CD14-positive monocyte (primary cell): ENCODE results near the gene SUCLG2. TPM values are rescaled to one million over a fixed set of nuclear protein-coding genes. Genes with fewer than 3 reads are reported as not detected.

Experiments
- DNase-seq, 3 donors: peaks; one replicate each; pipeline ENCODE4 v3.0.0-alpha.2; 2011 to 2022
- H2AFZ ChIP-seq: 2 replicates; pipeline ENCODE4 v1.6.0; 2012; ENCODE audit warnings: mild to moderate bottlenecking, low read depth, low read length, inconsistent platforms; ENCODE audit not compliant: insufficient read depth, poor library complexity, severe bottlenecking
- H3K27ac ChIP-seq, 2 donors: 1 replicate in 1 of 2; 2 replicates in 1 of 2; pipeline ENCODE4 v1.5.1; 2012 to 2013; ENCODE audit warnings: low read length in 2 of 2, control low read depth in 1 of 2, inconsistent platforms in 1 of 2, low read depth in 1 of 2, mild to moderate bottlenecking in 1 of 2
- H3K27me3 ChIP-seq, 2 donors: one replicate each; pipeline versions ENCODE4 v1.6.0 to v1.6.1; 2011 to 2013; ENCODE audit warnings: low read length in 2 of 2; ENCODE audit not compliant: control insufficient read depth in 2 of 2, insufficient read depth in 2 of 2
- H3K36me3 ChIP-seq, 2 donors: replicated peaks in 1 of 2; 1 replicate in 1 of 2; 2 replicates in 1 of 2; pipeline versions ENCODE4 v1.5.1 to v1.6.1; 2012 to 2013; ENCODE audit warnings: low read length in 2 of 2, control low read depth in 1 of 2, inconsistent platforms in 1 of 2, mild to moderate bottlenecking in 1 of 2; ENCODE audit not compliant: insufficient read depth in 2 of 2, control insufficient read depth in 1 of 2
- H3K4me1 ChIP-seq, 2 donors: 1 replicate in 1 of 2; 2 replicates in 1 of 2; pipeline versions ENCODE4 v1.5.1 to v1.6.1; 2012 to 2013; ENCODE audit warnings: low read length in 2 of 2, control low read depth in 1 of 2, inconsistent platforms in 1 of 2, mild to moderate bottlenecking in 1 of 2, moderate library complexity in 1 of 2; ENCODE audit not compliant: insufficient read depth in 2 of 2, control insufficient read depth in 1 of 2
- H3K4me2 ChIP-seq: replicated peaks from 2 replicates; pipeline ENCODE3; 2012; ENCODE audit warnings: low read length, moderate library complexity, mild to moderate bottlenecking; ENCODE audit not compliant: poor library complexity, severe bottlenecking; ENCODE audit errors: extremely low read depth
- H3K4me3 ChIP-seq, 3 experiments: fragments of 200-600 bp in 1 of 3; sonication (generic) in 1 of 3; replicated peaks in 1 of 3; 1 replicate in 2 of 3; 2 replicates in 1 of 3; pipeline ENCODE4 v1.5.1; 2011 to 2013; ENCODE audit warnings: low read length in 3 of 3, mild to moderate bottlenecking in 3 of 3, control low read depth in 2 of 3, low read depth in 2 of 3, inconsistent platforms in 1 of 3, moderate library complexity in 1 of 3
- H3K79me2 ChIP-seq: 2 replicates; pipeline ENCODE4 v1.6.0; 2012; ENCODE audit warnings: mild to moderate bottlenecking, control low read depth, inconsistent platforms, low read length, moderate library complexity; ENCODE audit not compliant: insufficient read depth
- H3K9ac ChIP-seq: 2 replicates; pipeline ENCODE4 v1.6.0; 2017; ENCODE audit warnings: low read length, mild to moderate bottlenecking; ENCODE audit not compliant: insufficient read depth, poor library complexity, severe bottlenecking
- H3K9me3 ChIP-seq, 2 donors: replicated peaks in 1 of 2; 1 replicate in 1 of 2; 2 replicates in 1 of 2; pipeline versions ENCODE4 v1.5.1 to v1.6.1; 2012 to 2013; ENCODE audit warnings: low read length in 2 of 2, control low read depth in 1 of 2; ENCODE audit not compliant: control insufficient read depth in 1 of 2, insufficient read depth in 1 of 2
- H4K20me1 ChIP-seq: 2 replicates; pipeline ENCODE4 v1.6.0; 2012; ENCODE audit warnings: mild to moderate bottlenecking, low read length, control low read depth, moderate library complexity; ENCODE audit not compliant: insufficient read depth
- H3K27ac Mint-ChIP-seq, 7 donors: one replicate each; pipeline ENCODE4 v1.8.0; 2020; ENCODE audit warnings: mild to moderate bottlenecking in 7 of 7, mixed read lengths in 7 of 7, moderate library complexity in 6 of 7, inconsistent platforms in 2 of 7
- H3K27me3 Mint-ChIP-seq, 3 donors: one replicate each; pipeline ENCODE4 v1.8.0; 2021 to 2022; ENCODE audit warnings: low read depth in 3 of 3, mild to moderate bottlenecking in 3 of 3, mixed read lengths in 3 of 3, moderate library complexity in 3 of 3, inconsistent platforms in 1 of 3
- H3K36me3 Mint-ChIP-seq, 2 donors: one replicate each; pipeline ENCODE4 v1.8.0; 2020; ENCODE audit warnings: mixed read lengths in 2 of 2, inconsistent platforms in 1 of 2, mild to moderate bottlenecking in 1 of 2
- H3K4me1 Mint-ChIP-seq: one replicate; pipeline ENCODE4 v1.8.0; 2020; ENCODE audit warnings: mild to moderate bottlenecking, mixed read lengths
- H3K4me3 Mint-ChIP-seq, 2 donors: one replicate each; pipeline ENCODE4 v1.8.0; 2020; ENCODE audit warnings: mild to moderate bottlenecking in 2 of 2, mixed read lengths in 2 of 2, moderate library complexity in 1 of 2
- H3K9me3 Mint-ChIP-seq, 7 donors: one replicate each; pipeline ENCODE4 v1.8.0; 2020 to 2022; ENCODE audit warnings: mixed read lengths in 7 of 7, mild to moderate bottlenecking in 6 of 7, moderate library complexity in 6 of 7, inconsistent platforms in 2 of 7
- WGBS: methylation state at CpG from one replicate; pipeline ENCODE4 v1.1.5; 2013; ENCODE audit warnings: missing lambda C conversion rate; ENCODE audit not compliant: insufficient coverage; 5-methylcytosine and 5-hydroxymethylcytosine counted together
- intact Hi-C, 2 donors: fragments of 100-400 bp; cut with micrococcal nuclease; formaldehyde crosslinking; loops; one replicate each; pipeline versions ENCODE4 v1.15.0 to v1.15.1; 2023
- polyA plus RNA-seq, 3 donors: library from polyadenylated mRNA; depleted of rRNA in 1 of 3; unstranded in 2 of 3; stranded (reverse) in 1 of 3; fragments of 300-500 nt in 2 of 3; fragments of >200 nt in 1 of 3; fragmentation: Illumina TruSeq in 2 of 3; gene quantifications; 1 replicate in 2 of 3; 2 replicates in 1 of 3; pipeline ENCODE4 v1.2.3, GENCODE V29; 2012 to 2021
- TF ChIP-seq, protein P1 (sequence below): fragments of 200-600 bp; IDR thresholded peaks from one replicate; pipeline ENCODE4 v1.8.0; 2022; ENCODE audit warnings: antibody characterized with exemption, mild to moderate bottlenecking

SUCLG2 gene
- polyA plus RNA-seq, 3 donors: 10.8 to 37.5 (median 32.9) TPM

DNA sequence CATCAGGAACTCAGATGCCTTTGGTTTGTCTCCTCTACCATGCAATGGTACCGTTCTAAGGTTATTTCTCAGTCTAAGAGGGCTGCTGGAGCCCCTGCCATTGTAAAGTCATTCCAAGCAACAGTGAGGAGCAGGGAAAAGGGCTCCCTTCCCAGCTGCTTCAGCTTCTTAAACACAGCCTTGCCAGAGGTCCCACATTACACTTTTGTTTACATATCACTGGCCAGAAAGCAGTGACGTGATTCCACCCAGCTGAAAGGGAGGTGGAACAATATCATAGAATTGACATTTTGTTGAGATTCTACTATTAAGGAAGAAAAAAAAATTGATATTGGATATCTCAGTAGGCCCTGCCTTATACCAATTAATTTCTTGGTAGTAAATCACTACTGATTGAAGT lies 194.6 kb downstream of the SUCLG2 start:
- H3K27ac ChIP-seq: no peak overlapping the region
- H3K9ac ChIP-seq: no peak overlapping the region
- H3K4me1 Mint-ChIP-seq: no peaks in the 10 kb centered on the region
- H3K27me3 ChIP-seq: no peaks in the 10 kb centered on the region
- no peaks in the 10 kb centered on the region for H4K20me1 ChIP-seq
- H3K27ac Mint-ChIP-seq: no peak overlapping the region
- no peaks in the 10 kb centered on the region for H3K79me2 ChIP-seq
- H3K36me3 Mint-ChIP-seq: peaks cover 5 to 8% of the 10 kb centered on the region in 2 donors
- peaks cover 0 to 4% (median 2%) of the 10 kb centered on the region in 3 donors for H3K27me3 Mint-ChIP-seq
- no peaks in the 10 kb centered on the region for H3K4me1 ChIP-seq
- no peak overlapping the region for H2AFZ ChIP-seq
- intact Hi-C loops: no loop called here
- no peak overlapping the region for H3K4me3 Mint-ChIP-seq
- H3K4me3 ChIP-seq: no peak overlapping the region
- no peak for DNase-seq
- no CpG with 5 or more reads among the region's 2 CpGs for WGBS
- TF ChIP-seq, protein P1, sequence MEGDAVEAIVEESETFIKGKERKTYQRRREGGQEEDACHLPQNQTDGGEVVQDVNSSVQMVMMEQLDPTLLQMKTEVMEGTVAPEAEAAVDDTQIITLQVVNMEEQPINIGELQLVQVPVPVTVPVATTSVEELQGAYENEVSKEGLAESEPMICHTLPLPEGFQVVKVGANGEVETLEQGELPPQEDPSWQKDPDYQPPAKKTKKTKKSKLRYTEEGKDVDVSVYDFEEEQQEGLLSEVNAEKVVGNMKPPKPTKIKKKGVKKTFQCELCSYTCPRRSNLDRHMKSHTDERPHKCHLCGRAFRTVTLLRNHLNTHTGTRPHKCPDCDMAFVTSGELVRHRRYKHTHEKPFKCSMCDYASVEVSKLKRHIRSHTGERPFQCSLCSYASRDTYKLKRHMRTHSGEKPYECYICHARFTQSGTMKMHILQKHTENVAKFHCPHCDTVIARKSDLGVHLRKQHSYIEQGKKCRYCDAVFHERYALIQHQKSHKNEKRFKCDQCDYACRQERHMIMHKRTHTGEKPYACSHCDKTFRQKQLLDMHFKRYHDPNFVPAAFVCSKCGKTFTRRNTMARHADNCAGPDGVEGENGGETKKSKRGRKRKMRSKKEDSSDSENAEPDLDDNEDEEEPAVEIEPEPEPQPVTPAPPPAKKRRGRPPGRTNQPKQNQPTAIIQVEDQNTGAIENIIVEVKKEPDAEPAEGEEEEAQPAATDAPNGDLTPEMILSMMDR: no peak
- no peak overlapping the region for H3K4me2 ChIP-seq
- peaks cover 0 to 5% (median under 1%) of the 10 kb centered on the region in 7 donors for H3K9me3 Mint-ChIP-seq
- no peaks in the 10 kb centered on the region for H3K36me3 ChIP-seq
- H3K9me3 ChIP-seq: no peaks in the 10 kb centered on the region

DNA sequence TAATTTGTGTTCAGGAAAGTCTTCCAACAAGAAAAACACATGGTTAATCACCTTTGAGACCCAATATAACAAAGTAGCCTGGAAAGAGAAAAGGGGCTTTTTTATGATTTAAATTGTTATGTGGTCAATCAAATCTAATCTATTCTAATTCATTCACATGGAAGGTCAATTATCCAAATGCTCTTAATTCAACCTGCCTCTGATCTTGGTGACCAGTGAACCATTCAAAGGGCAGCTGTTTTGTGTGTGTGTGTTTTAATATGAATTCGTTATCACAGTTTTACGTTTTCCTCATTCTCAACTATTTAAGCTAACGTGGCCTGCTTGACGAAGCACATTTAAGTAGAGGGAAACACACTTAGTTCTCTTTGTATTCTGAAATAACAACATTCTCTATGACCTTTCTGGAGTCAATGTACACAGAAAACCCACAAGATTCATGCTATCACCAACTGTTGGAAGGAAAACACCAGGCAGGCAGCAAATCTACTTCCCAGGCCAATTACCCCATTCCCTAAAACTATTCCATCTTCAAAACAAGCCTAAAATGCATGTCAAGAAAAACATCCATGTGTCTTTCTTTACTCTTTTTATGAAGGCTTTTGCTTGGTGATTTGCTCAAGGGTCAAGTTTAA lies 195.4 kb downstream of the SUCLG2 start:
- no peaks in the 10 kb centered on the region for H3K4me1 Mint-ChIP-seq
- H3K9me3 ChIP-seq: no peaks in the 10 kb centered on the region
- H2AFZ ChIP-seq: no peak overlapping the region
- TF ChIP-seq, protein P1: no peak
- no peak overlapping the region for H3K4me2 ChIP-seq
- H3K9ac ChIP-seq: no peak overlapping the region
- no peaks in the 10 kb centered on the region for H3K4me1 ChIP-seq
- no peaks in the 10 kb centered on the region for H4K20me1 ChIP-seq
- no peak overlapping the region for H3K4me3 Mint-ChIP-seq
- H3K27ac Mint-ChIP-seq: no peak overlapping the region
- WGBS: 83% methylated on average over 1 of the region's 4 CpGs
- no peaks in the 10 kb centered on the region for H3K27me3 ChIP-seq
- peaks cover 0 to 6% (median 3%) of the 10 kb centered on the region in 3 donors for H3K27me3 Mint-ChIP-seq
- no peaks in the 10 kb centered on the region for H3K36me3 ChIP-seq
- peaks cover 5 to 9% of the 10 kb centered on the region in 2 donors for H3K36me3 Mint-ChIP-seq
- no peak overlapping the region for H3K4me3 ChIP-seq
- intact Hi-C loops: no loop called here
- H3K9me3 Mint-ChIP-seq: peaks cover 0 to 9% (median 2%) of the 10 kb centered on the region in 7 donors
- no peaks in the 10 kb centered on the region for H3K79me2 ChIP-seq
- no peak for DNase-seq
- H3K27ac ChIP-seq: no peak overlapping the region
